HuH-7 (cell line): ENCODE measurements around the gene PRICKLE4.
"Not testable (repeated sequence)": the region's sequence is repeated elsewhere in the genome, so short reads cannot be mapped to it uniquely, and the experiment has no call there.

Experiments used
- DNase-seq: peaks from one replicate; pipeline ENCODE4 v3.0.0; 2011; ENCODE audit warnings: low spot score

Gene PRICKLE4

DNA sequence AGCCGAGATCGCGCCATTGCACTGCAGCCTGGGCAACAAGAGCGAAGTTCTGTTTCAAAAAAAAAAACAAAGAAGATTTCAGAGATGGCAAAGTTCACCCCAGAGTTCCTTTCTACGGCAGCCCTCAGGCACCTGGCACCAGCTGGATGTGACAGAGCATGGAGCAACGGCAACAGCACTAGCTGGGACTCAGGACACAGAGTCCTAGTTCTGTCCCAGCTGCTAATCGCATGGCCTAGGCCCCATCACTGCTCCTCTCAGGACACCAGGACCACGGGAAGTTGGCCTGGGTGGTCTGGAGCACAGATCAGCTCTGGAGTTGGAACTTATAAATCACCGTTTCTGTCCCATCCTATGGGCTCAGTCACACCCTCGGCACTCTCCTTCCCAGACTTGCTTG lies 34.5 kb upstream of the PRICKLE4 start:
- no peak for DNase-seq

DNA sequence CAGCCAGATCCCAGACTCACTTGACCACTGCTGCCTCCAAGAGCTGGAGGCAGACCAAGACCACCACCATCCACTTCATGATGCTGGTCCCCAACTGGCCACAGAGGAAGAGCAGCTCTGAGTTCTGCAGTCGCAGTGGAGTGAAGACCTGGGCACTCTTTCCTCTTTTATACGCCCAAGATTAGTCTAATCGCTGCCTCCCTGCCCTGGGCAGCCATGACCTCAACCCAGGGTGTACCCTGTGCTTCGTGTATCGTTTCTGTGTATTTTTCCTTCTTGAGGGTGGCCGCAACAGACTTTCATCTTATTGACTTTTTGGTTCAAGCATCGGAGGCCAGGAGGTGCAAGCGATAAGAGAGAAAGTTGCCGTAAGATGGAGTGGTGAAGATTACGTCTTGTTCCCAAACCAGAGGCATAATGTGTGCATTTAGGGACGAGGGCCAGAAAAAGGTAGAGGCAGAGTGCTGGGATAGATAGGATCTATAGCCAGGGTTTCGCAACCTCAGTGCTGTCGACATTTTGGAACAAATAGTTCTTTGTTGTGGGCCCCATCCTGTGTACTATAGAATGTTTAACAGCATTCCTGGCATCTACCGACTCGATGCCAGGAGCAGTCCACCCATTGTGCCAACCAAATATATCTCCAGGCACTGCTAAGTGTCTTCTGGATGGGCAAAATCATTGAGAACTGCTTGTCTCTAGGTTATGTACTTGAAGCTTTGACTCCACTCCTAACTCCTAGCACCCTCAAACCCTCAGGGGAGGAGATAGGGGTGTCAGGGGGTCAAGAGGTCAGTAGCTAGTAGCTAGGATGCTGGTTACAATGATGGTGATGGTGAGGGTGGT lies 33.1 kb upstream of the PRICKLE4 start, which contains the start of gene PGC:
Gene PGC, minus strand, starts transcription at position 142 of the 846 bp plus-strand sequence. Its CDS starts 63 bp downstream, at position 79.
- no peak for DNase-seq

- no peak for DNase-seq
These were observed 32.5 kb upstream of the PRICKLE4 start for GRCh38 chr6:41748102-41748477.

GRCh38 chr6:41748542-41748941 lies 32.0 kb upstream of the PRICKLE4 start:
- no peak for DNase-seq

- DNase-seq: no peak
These were observed 30.2 kb upstream of the PRICKLE4 start for GRCh38 chr6:41750374-41750773.

DNA sequence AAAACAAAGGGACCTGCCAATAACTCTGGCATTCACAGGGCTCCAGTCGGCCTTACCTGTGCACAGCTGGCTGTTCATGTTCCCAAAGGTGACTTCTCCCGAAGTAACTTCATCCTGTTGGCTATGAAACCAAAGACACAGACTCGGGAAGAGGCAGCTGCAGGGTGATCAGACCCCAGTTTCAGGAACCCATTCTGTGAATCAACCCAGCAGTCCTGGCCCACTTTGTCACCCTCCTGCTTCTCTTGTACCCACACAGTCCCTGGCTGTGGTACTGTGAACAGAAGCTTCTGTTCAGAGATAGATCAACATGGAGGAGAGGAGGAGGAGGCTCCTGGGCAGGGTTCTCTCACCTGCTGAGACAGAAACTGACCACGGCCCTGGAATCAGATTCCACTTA lies 24.7 kb upstream of the PRICKLE4 start:
- no peak for DNase-seq

GRCh38 chr6:41756354-41756753 lies 24.2 kb upstream of the PRICKLE4 start:
- no peak for DNase-seq

DNA sequence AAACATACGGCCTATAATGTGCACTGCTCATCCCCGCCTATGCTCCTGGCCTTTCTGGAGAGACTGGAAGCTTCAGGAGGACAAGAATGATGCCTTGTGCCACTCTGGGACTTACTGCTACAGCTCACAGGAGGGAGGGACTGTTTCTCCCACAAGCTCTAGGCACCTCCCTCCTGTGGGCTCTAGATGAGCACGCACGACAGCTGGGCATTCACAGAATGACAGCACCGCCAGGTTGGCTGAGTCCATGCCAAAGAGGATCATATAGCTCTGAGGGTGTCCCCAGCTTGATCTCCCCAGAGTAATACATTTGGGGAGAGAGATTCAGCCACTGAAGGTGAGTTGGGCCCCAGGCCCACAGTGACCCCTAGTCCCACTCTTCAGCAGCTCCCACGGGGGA lies 23.3 kb upstream of the PRICKLE4 start:
- no peak for DNase-seq

DNA sequence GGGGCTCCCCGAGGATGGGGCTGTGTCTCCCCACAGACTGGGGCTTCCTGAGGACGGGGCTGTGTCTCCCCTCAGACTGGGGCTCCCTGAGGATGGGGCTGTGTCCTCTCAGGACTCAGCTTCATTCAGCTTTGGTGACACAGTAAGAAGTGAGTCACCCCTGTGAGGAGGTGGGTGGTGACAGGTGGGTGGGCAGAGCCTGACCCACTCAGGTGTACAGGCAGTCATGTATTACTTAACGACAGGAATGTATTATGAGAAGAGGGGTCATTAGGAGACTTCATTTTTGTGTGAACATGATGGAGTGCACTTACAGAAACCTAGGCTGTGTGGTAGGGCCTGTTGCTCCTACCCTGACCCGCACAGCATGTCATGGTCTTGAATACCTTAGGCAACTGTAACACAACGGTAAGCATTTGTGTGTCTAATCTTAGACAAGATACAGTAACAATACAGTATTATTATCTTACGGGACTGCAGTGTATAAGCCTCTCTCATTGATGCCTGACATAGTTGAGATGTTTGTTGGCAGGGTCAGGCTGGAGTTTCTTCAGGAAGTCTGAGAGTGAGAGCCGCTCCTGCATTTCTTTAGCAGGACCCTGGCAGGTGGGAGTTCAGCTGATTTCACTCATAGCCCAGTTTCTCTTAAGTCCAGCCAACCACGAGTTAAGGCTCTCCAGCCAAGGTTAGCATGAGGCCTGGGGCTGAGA lies 22.5 kb upstream of the PRICKLE4 start:
- no peak for DNase-seq

DNA sequence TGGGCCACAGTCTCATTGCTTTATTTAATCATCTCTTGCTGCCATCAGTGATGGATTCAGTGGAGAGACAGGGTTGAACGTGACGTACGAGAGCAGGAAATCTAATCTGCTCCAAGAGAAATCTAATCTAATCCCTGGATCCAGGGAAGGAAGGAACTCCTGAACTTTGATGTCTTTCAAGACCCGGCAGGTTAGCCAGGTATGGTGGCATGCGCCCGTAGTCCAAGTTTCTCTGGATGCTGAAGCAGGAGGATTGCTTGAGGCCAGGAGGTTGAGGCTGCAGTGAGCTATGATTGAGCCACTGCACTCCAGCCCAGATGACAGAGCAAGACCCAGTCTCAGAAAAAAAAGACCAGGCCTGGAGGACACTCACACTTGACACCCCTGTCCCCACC lies 21.9 kb upstream of the PRICKLE4 start:
- DNase-seq: no peak

DNA sequence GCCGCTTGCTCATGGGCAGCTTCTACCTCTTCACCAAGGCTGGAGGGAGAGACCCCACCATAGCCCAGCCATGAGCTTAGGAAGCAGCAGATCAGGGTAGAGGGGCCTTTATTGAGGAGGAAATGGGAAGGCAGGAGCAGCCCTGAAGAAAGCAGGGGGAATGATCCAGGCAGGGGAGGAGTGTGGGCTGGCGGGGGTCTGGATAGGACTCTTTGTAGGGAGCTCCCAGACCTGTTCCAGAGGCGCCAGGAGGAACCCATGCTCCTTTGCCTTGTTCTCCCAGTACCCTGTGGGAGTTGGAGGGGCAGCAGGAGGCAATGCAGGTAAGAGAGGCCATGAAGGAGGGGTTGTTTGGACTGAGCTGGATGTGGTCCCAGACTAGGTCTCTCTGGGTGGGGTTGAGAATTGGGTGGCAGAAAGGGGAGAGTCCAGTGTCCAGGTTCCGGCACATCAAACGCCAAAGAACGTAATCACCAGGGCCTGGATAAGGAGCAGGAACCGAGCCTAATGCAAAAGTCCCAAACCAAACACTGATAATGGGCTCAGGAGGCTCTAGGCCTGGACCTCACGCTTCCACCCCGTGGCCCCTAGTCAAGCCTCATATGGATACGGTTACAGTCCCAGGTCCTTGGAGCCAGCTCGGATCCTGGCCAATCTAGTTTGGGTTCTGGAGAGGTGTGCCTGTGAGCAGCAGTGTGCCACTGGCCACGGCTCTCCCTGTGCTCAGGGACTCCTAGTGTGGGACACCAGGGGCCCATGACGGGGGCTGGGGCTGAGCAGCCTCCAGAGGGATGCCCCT lies 21.3 kb upstream of the PRICKLE4 start:
- DNase-seq: no peak

- no peak for DNase-seq
These were observed 20.5 kb upstream of the PRICKLE4 start for GRCh38 chr6:41759905-41760579.

DNA sequence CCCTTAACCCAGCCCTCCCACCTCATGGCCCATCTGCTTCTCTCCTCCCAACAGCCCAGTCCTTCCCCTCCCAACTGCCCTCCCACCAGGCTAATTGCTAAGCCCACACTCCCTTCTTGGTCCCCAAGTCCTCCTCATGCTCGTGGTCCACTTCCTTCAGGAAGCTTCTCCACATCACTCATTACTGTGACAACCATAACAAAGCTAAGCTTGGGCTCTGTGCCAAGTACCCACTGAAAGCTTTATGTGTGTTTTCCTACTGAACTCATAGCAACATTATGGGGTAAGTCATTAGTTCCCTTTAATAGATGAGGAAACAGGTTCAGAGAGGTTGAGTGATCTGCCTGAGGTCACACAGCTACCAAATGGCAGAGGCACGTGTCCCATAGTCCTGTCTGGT lies 17.1 kb upstream of the PRICKLE4 start:
- DNase-seq: no peak

DNA sequence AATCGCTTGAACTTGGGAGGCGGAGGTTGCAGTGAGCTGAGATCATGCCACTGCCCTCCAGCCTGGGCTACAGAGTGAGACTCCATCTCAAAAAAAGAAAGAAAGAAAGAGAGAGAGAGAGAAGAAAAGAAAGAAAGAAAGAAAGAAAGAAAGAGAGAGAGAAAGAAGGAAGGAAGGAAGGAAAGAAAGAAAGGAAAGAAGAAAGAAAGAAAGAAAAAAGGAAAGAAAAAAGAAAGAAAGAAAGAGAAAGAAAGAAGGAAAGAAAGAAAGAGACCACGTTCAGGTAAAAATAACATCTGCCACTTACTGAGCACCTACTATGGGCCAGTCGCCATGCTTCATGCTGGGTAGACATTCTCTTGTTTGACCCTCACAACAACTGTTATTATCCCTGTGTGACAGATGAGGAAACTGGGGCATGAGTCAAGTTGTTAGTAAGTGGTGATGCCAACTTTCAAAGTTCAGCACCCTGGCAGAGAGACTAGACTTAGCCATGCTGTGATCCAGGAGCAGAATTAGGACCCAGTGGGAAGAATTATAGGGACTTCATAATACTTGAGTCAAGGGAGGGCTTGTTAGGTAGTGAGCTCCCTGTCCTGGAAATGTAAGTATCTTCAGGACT lies 14.4 kb upstream of the PRICKLE4 start:
- DNase-seq: not testable (repeated sequence)

DNA sequence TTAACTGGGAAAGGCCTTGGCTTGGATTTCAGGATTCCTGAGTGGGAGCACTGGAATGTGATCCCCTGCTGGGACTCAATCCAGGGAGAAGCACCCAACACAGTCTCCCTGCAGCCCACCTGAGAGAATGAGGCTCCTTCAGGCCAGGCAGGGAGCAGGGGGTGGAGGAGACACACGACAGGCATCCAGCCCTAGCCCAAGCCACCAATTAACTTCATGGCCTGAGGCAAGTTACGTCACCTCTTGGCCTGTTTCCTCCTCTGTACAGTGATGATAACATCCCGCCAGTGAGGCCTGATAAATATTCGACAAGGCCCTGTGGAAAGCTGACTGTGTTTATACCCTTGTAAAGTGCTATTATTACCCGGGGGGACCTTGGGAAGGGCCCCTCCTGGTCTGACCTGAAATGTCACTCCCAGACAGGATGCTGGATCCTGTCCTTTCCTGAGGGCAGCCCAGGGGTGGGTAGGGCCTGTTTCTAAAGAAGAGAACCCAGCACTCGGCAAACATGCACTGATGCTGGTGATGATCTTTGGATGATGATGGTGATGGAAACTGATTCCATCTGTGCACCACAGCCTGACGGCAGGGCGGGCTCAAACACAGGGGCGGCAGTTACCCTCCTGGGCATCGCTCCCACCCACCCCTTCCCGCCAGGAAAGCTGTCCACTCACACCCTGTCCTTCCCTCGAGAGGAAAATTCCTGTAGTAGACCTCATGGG lies 13.3 kb upstream of the PRICKLE4 start:
- DNase-seq: peak; percentile 52

DNA sequence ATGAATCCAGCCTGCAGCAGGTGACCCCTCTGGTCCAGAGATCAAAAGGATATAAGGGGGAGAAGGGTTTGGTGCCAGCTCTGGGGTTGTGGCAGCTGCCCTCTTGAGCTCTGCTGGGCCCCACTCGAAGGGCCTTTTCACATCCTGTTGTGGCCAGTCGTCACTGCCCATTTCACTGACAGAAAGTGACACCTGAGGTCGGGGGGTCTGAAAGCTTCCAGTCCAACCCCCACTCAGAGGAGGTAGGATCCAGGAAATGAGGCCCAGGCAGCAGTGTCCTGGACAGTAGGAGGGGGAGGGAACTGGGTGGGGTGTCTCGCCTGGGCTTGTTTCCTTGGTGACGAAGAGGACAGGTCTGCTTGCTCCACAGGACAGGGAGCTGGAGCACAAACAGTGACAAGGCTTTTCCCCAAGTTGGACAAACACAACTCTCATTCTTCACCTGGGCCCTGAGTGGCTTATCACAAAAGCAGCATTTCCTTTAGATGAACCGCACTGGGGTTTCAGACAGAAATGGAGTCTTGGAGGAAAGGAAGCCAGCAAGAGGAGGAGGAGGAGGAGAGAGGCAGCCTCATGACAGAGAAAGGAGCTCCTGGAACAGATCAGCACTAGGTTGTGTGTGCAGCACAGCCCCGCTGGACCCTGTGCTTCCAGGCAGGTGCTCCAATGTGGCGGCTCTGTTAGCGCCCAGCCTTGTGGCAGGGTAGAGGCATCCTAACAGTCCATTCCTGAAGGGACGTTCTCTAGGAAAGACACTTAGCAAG lies 11.9 kb upstream of the PRICKLE4 start:
- DNase-seq: peak; percentile 18

DNA sequence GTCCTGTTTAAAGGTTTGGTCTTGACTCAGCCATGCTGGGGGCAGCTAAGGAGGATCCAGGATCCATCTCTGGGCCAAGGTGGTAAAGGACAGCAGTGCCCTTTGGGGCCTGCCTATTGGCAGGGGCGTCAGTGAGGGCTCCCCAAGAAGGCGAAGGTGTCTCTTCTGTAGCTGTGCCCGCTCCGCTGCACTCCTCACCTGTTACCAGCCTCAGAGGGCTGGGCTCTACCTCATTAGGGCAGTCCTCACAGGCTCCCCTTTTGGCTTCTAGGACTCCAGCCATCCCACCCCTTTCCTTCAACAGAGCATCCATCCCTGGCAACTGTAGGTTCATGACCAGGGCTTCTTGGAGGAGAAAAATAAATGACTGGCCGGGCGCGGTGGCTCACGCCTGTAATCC lies 11.2 kb upstream of the PRICKLE4 start:
- DNase-seq: no peak

DNA sequence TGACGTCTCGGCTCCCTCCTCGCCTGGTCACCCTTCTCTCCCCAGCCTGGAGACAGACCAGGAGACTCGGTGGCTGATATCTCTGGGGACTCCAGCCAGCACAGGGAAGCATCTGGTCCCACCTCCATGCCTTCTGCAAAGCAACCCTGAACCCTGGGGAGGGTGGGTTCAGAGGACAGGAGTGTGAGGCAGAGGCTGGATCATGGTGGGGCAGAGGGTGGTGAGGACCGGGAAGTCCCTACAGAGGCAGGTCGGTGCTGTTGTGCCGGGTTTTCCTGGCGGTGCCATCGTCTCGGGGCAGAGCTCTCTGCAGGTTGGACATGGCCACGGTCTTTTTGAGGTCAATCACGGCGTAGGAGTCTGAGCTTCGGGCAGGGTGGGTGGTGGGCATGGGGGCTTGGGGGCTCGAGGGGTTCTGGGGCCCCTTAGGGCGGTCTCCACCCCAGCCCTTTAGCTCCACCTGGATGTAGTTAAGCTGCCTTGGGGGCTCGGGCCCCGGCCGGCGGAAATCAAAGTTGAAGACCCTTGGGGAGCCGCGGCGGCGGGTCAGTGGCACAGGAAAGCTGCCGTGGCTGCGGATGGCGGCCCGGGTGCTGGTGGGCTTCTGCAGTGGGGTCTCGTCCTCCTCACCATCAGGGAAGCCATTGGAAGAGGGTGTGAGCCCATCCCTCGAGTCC lies 10.1 kb upstream of the PRICKLE4 start:
- no peak for DNase-seq
